ENCODE measurements around the gene CMSS1.

The CMSS1 gene

GRCh38 chr3:100164743-100165142 lies 347.1 kb downstream of the CMSS1 start:
- in situ Hi-C loops (cut with HindIII; ENCODE audit: low sequenced_read_pairs), result no loop called here
- no peak for TF ChIP-seq CTCF (IDR thresholded peaks at IDR 0.05; ENCODE audit: low read depth, low read length, missing control alignments)
- H3K4me3 ChIP-seq (ENCODE audit: low read depth, low read length), result no peak overlapping the region
- DNase-seq (ENCODE audit: low read depth), result no peak

- in situ Hi-C loops (cut with HindIII; ENCODE audit: low sequenced_read_pairs), result no loop called here
- no peak overlapping the region for H3K4me3 ChIP-seq (ENCODE audit: low read depth, low read length)
- DNase-seq (ENCODE audit: low read depth), result no peak
- no peak for TF ChIP-seq CTCF (IDR thresholded peaks at IDR 0.05; ENCODE audit: low read depth, low read length, missing control alignments)
Observed at GRCh38 chr3:100165926-100166550, 348.4 kb downstream of the CMSS1 start.

GRCh38 chr3:100169201-100169920 lies 351.7 kb downstream of the CMSS1 start:
- no peak overlapping the region for H3K4me3 ChIP-seq (ENCODE audit: low read depth, low read length)
- no peak for DNase-seq (ENCODE audit: low read depth)
- no peak for TF ChIP-seq CTCF (IDR thresholded peaks at IDR 0.05; ENCODE audit: low read depth, low read length, missing control alignments)
- in situ Hi-C loops (cut with HindIII; ENCODE audit: low sequenced_read_pairs), result no loop called here

GRCh38 chr3:100170486-100170885 lies 352.8 kb downstream of the CMSS1 start:
- in situ Hi-C loops (cut with HindIII; ENCODE audit: low sequenced_read_pairs), result no loop called here
- TF ChIP-seq CTCF (IDR thresholded peaks at IDR 0.05; ENCODE audit: low read depth, low read length, missing control alignments), result no peak
- H3K4me3 ChIP-seq (ENCODE audit: low read depth, low read length), result no peak overlapping the region
- no peak for DNase-seq (ENCODE audit: low read depth)

- no peak for TF ChIP-seq CTCF (IDR thresholded peaks at IDR 0.05; ENCODE audit: low read depth, low read length, missing control alignments)
- no peak for DNase-seq (ENCODE audit: low read depth)
- in situ Hi-C loops (cut with HindIII; ENCODE audit: low sequenced_read_pairs), result no loop called here
- no peak overlapping the region for H3K4me3 ChIP-seq (ENCODE audit: low read depth, low read length)
Observed at GRCh38 chr3:100171211-100171914, 353.7 kb downstream of the CMSS1 start.

- TF ChIP-seq CTCF (IDR thresholded peaks at IDR 0.05; ENCODE audit: low read depth, low read length, missing control alignments), result no peak
- no peak for DNase-seq (ENCODE audit: low read depth)
- in situ Hi-C loops (cut with HindIII; ENCODE audit: low sequenced_read_pairs), result no loop called here
- no peak overlapping the region for H3K4me3 ChIP-seq (ENCODE audit: low read depth, low read length)
Observed at GRCh38 chr3:100173961-100174360, 356.3 kb downstream of the CMSS1 start.
